Stimulated activated CD8-positive, alpha-beta memory T cell treated with anti-CD3 and anti-CD28 coated beads, Interleukin-2, amount 100 ng/mL, for 1 hour (primary cell): ENCODE data around the gene USP48.
"Not testable (repeated sequence)": the region's sequence is repeated elsewhere in the genome, so short reads cannot be mapped to it uniquely, and the experiment has no call there.

Experiments used
- DNase-seq, 2 donors: peaks; one replicate each; pipeline ENCODE4 v3.0.0-alpha.2; 2020; ENCODE audit warnings: low read depth in 2 of 2

Gene USP48

DNA sequence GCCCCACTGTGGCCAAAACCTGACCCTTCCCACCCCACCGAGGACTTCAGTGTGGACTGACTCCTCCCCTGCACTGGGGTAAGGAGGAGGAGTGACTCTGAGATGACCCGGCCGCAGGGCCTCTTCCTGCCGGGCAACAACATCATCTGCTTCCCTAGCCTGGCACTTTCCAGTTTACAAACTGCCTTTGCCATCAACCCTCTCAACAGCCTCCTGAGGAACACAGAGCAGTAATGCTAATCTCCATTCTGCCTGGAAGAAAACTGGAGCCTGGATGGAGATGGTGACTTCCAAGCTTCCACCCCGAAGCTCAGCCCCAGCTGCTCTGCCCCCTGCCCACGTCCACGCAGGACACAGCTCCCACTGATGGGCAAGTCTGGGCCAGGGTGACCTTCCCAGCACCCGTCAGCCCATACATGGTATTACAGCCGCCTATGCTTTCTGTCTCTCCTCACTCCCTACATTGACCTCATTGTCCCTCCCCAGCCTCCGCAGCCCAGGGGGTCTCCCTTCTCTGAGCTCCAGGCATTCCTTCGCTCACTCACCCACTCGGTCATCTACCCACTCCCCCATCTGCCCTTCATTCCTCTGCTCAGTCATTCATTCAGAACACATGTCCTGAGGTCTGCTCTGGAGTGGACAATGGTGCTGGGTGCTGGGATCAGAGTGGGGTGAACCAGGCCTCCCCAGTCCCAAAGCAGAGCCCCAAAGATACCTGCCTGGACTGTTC is 148.0 kb downstream of the USP48 start:
- DNase-seq = no peak

DNA sequence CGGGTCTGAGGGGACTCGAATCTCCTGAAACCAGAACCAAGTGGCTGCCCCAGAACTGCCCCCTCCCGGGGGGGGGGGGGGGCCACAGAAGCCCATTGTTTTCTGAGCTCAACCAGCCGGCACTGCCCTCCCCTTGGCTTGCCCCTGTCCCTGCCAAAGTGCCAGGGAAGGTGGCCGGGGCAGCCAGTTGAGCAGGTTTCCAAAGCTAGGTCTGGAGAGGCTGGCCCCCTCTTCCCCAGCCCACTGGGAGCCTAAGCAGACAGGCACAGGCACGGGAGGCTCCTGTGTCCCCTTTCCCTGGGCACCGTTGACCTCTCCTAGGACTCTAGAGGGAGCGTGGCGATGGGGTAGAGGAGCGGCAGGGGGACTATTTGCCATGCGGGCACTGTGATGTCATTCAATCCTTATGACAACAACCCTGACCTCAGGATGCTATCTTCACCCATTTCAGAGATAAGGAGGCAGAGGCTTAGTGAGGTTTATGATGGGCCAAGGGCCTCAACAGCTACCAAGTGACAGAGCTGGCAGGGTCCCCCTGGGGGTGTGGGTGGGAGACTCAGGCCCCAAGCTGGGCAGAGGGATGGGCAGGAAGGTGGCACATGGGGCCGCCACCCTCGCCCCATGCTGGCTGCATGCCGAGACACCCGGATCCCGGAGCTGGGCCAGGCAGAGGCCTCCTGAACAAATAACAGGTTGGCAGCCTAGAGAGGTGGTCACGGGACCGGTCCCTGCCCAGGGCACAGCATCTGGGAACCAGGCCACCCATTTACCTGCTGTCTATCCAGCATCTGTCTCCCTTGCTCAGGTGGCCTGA is 148.8 kb downstream of the USP48 start:
- no peak for DNase-seq

DNA sequence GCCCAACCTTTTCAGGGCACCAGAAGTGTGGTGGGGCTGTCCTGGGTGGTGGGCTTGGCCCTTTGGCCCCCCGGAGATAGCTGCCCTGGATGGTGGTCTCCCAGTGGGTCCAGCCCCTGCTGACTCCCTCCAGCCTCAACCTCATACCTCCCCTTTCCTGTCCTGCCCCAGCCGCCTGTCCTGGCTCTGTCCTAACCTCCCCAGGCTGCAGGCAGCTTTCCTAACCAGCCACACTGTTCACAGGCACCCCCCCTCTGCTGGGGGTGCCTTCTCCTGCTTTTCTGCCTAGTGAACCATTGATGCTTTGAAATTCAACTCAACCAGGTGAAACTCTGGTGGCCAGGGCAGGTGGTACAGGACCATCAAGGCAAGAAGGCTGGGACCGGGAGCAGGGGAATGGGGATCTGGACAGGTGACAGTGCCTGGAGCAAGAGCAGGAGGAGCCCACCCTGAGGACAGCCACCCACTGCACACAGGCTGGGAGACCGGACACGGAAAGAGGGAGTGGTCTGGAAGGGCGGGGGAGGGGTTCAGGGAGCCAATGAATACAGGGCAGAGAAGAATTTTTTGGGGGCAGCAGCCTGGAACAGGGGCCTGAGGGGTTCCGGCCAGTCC is 149.7 kb downstream of the USP48 start:
- DNase-seq = no peak

DNA sequence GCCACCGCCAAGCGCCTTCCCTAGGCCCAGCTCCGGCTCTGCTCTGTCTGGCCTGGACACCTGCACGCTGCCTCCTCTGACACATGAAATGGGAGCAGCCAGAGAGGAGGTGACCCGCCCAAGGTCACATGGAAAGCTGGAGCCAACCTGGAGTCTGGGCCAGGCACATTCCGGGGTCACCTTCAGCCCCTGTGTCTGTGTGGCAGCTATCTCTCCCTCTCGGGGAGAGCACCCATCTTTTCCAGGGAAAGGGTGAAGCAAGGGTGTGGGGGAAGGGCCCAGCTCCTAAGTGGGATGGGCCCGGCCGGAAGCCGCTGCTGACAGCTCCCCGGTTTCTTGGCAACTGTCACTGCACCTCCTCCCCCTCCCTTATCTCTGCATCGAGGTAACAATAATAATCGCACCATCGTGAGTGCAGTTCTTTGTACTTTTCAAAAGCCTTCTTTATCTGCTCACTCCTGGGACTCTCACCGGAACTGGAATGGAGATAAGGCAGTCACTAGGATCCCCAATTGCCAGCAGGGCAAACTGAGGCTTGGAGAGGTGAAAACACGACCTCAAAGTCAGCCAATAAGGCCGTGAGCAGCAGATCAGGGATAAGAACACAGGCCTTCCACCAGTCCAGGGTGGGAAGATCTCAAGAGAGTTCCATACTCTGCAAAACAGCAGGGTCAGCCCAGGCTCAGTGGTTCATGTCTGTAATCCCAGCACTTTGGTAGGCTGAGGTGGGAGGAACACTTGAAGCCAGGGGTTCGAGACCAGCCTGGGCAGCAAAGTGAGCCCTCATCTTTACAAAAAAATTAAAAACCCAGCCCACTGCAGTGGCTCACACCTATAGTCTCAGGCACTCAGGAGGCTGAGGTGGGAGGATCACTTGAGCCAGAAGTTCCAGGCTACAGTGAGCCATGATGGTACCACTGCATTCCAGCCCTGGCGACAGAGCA is 150.7 kb downstream of the USP48 start:
- no peak for DNase-seq

DNA sequence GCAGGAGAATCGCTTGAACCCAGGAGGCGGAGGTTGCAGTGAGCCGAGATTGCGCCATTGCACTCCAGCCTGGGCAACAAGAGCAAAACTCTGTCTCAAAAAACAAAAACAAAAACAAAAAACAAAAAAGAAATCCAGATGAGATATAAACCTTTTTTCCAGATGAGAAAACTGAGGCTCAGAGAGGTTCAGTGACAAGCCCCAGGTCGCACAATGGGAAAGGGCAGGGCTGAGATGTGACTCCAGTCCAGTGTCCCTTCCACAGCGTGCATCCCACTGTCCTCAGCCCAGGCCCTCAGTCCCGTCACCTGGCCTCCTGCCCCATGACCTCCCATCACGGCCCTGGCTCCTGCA is 151.4 kb downstream of the USP48 start:
- not testable (repeated sequence) for DNase-seq

DNA sequence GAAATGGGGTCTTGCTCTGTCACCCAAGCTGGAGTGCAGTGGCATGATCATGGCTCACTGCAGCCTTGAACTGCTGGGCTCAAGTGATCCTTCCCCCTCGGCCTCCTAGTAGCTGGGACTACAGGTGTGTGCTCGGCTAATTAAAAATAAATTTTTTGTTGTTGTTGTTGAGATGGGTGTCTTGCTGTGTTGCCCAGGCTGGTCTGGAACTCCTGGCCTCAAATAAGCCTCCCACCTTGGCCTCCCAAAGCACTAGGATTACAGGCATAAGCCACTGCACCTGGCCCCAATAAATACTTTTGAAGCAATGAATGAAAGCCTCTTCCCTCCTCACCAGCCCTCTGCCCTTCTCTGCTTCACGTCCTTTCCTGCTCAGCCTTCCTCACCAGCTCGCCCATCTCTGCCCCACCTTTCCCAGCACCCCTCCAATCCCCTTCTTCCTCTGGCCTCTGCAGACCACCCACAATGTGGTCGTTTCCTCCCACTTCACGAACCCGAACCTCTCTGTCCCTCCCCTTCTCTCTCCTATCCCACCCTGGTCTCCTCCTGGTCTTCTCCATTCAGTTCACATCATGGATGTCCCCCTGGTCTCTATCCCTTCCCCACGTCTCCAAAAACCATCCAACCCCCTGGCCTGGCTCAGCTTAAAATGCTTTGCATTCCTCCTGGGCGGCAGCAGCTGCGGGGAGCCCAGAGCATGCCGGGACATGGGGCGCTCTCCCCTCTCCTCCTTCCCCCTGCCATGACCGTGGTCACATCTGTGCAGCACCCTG is 152.2 kb downstream of the USP48 start:
- no peak for DNase-seq

DNA sequence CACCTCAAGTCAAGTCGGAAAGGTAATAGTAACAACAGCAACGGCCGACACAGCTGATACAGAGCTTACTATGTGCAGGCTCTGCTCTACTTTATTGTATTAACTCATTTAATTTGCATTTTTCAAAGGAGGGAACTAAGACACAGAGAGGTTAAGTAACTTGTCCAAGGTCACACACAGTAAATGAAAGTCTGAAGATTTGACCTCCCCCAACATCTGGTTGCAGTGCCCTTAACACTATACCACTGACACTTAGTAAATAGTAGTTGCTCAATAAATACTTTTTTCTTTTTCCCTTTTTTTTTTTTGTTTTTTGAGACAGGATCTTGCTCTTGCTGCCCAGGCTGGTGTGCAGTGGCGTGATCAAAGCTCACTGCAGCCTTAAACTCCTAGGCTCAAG is 153.0 kb downstream of the USP48 start:
- DNase-seq = no peak

DNA sequence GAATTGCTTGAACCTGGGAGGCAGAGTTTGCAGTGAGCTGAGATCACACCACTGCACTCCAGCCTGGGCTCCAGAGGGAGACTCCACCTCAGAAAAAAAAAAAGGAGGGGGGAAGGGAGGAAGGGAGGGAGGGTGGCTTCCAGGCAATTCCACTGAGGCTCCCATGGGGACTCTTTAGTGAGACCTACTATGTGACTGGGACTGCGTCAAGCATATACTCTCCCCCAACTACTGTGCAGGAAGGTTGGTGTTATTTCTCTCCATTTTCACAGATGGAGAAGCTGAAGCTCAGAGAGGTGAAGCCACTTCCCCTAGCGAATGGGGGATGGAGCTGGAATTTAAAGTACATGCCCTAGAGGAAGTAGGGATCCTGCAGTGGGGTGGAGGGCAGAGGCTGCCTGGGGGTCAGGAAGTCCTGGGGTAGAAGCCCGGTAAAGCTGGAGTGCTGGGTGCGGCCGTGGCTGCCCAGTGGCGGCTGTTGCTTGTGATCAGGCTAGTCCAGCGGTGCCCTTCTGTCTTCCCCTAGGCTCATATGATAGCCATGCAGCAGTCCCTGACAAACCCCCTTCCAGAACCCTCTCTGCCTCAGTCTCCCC is 154.1 kb downstream of the USP48 start:
- DNase-seq = no peak
